ENCODE data around the gene PCLAF.
A peak's percentile ranks its signal among the peaks of the same experiment; 100 is the strongest.
"Not testable (repeated sequence)": the region's sequence is repeated elsewhere in the genome, so short reads cannot be mapped to it uniquely, and the experiment has no call there.

Gene PCLAF

GRCh38 chr15:64381000-64381751 lies at the start of gene PCLAF:
PCLAF (minus strand) TSS chr15:64381441; CDS start chr15:64381371, 70 bp downstream.
- DNase-seq: peak; percentile 87 to 98 (median 97)

- DNase-seq: peak; percentile 42 to 84 (median 47)
These were observed 48.9 kb upstream of the PCLAF start for GRCh38 chr15:64430000-64430735.

- DNase-seq: no peak
These were observed 48.2 kb upstream of the PCLAF start for GRCh38 chr15:64429448-64429847.

- DNase-seq: peak in 2 of 3 experiments; percentile 5 to 46
These were observed 45.7 kb upstream of the PCLAF start for GRCh38 chr15:64426845-64427465.

GRCh38 chr15:64425221-64425620 lies 44.0 kb upstream of the PCLAF start:
- no peak for DNase-seq

- no peak for DNase-seq
These were observed 42.7 kb upstream of the PCLAF start for GRCh38 chr15:64423970-64424369.

GRCh38 chr15:64422697-64423096 lies 41.5 kb upstream of the PCLAF start:
- DNase-seq: no peak

- DNase-seq: no peak
These were observed 31.0 kb upstream of the PCLAF start for GRCh38 chr15:64412216-64412615.

GRCh38 chr15:64400583-64400982 lies 19.3 kb upstream of the PCLAF start:
- DNase-seq: no peak

- DNase-seq: no peak
These were observed 17.3 kb upstream of the PCLAF start for GRCh38 chr15:64398575-64398974.

- no peak for DNase-seq
These were observed 15.5 kb upstream of the PCLAF start for GRCh38 chr15:64396789-64397188.

- not testable (repeated sequence) for DNase-seq
These were observed 11.2 kb upstream of the PCLAF start for GRCh38 chr15:64392471-64392870.

- DNase-seq: no peak
These were observed 7.8 kb upstream of the PCLAF start for GRCh38 chr15:64389036-64389435.

- DNase-seq: peak; percentile 87 to 99 (median 96)
These were observed 6.4 kb upstream of the PCLAF start, which contains the start of gene TRIP4 for GRCh38 chr15:64387562-64388168. TRIP4 (plus strand) TSS chr15:64387836; CDS start chr15:64387864, 28 bp downstream.

GRCh38 chr15:64386291-64386690 lies 5.0 kb upstream of the PCLAF start:
- DNase-seq: no peak

- no peak for DNase-seq
These were observed 2.5 kb upstream of the PCLAF start for GRCh38 chr15:64383760-64384159.

GRCh38 chr15:64380130-64380870 lies 941 bp downstream of the PCLAF start:
- not testable (repeated sequence) for DNase-seq

GRCh38 chr15:64379216-64379960 lies 1.9 kb downstream of the PCLAF start:
- DNase-seq: no peak

- DNase-seq: no peak
These were observed 7.9 kb downstream of the PCLAF start for GRCh38 chr15:64373360-64373759.

GRCh38 chr15:64371383-64371782 lies 9.9 kb downstream of the PCLAF start:
- not testable (repeated sequence) for DNase-seq

- DNase-seq: no peak
These were observed 12.1 kb downstream of the PCLAF start for GRCh38 chr15:64369078-64369607.
